ENCODE measurements around the gene ODAD3.
"Not testable (repeated sequence)": the region's sequence is repeated elsewhere in the genome, so short reads cannot be mapped to it uniquely, and the experiment has no call there.

The ODAD3 gene

DNA sequence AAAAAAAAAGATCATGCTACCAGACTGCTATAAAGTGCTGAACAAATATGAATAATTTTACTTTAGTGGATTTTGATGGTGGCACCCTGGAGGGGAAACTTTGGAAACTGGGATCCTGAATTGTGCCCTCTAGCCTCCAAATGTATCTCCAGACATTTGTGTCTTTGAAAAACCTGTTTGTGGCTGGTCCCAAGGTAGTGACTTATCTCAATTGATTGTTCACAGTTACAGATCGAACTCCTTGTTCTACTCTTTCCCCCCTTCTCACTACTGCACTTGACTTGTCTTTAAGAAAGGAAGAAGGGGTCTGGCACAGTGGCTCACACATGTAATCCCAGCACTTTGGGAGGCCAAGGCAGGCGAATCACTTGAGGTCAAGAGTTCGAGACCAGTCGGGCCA is 26.3 kb downstream of the ODAD3 start:
- Histone ChIP-seq H3K36me3 (replicated peaks; ENCODE audit: low read depth, low read length) (no peaks in the 10 kb centered on the region), H4K20me1 (ENCODE audit: insufficient read depth, low read length) (no peaks in the 10 kb centered on the region), H3K79me2 (ENCODE audit: low read length) (no peaks in the 10 kb centered on the region), H3K4me1 (ENCODE audit: low read length) (no peaks in the 10 kb centered on the region), H3K4me2 (ENCODE audit: low read length) (no peak overlapping the region), H3K9ac (ENCODE audit: low read length) (no peak overlapping the region), H3K27ac (ENCODE audit: low read length) (no peak overlapping the region), H2AFZ (ENCODE audit: low read depth, low read length) (no peak overlapping the region), H3K9me3 (ENCODE audit: insufficient read depth, low read length) (no peaks in the 10 kb centered on the region), H3K27me3 (ENCODE audit: low read depth, low read length) (no peaks in the 10 kb centered on the region), H3K4me3 (ENCODE audit: low read length) (no peak overlapping the region)
- no peak for TF ChIP-seq EZH2phosphoT487 (IDR thresholded peaks at IDR 0.05; ENCODE audit: low read depth)

DNA sequence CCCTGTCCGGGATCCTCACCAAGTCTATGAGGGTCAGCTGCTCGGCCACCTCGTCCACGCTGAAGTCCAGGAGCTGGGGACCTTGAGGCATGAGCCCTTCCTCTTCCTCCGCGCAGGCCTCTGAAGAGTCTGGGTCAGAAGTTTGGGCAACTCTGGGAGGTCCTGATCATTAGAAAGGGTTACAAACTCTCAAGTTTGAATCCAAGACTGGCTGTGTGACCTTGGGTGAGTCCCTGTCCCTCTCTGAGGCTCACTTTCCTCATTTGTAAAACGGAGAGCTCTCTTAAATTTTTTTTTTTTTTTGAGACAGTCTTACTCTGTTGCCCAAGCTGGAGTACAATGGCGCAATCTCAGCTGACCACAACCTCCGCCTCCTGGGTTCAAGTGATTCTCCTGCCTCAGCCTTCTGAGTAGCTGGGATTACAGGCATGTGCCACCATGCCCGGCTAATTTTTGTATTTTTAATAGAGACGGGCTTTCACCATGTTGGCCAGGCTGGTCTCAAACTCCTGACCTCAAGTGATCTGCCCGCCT is 28.2 kb downstream of the ODAD3 start:
- H3K36me3 ChIP-seq (replicated peaks; ENCODE audit: low read depth, low read length); H4K20me1 ChIP-seq (ENCODE audit: insufficient read depth, low read length); H3K4me1 ChIP-seq (ENCODE audit: low read length); H3K9ac ChIP-seq (ENCODE audit: low read length); H3K79me2 ChIP-seq (ENCODE audit: low read length); H3K27ac ChIP-seq (ENCODE audit: low read length); H3K27me3 ChIP-seq (ENCODE audit: low read depth, low read length); H3K4me3 ChIP-seq (ENCODE audit: low read length); H3K4me2 ChIP-seq (ENCODE audit: low read length); H2AFZ ChIP-seq (ENCODE audit: low read depth, low read length); H3K9me3 ChIP-seq (ENCODE audit: insufficient read depth, low read length): not testable (repeated sequence)

DNA sequence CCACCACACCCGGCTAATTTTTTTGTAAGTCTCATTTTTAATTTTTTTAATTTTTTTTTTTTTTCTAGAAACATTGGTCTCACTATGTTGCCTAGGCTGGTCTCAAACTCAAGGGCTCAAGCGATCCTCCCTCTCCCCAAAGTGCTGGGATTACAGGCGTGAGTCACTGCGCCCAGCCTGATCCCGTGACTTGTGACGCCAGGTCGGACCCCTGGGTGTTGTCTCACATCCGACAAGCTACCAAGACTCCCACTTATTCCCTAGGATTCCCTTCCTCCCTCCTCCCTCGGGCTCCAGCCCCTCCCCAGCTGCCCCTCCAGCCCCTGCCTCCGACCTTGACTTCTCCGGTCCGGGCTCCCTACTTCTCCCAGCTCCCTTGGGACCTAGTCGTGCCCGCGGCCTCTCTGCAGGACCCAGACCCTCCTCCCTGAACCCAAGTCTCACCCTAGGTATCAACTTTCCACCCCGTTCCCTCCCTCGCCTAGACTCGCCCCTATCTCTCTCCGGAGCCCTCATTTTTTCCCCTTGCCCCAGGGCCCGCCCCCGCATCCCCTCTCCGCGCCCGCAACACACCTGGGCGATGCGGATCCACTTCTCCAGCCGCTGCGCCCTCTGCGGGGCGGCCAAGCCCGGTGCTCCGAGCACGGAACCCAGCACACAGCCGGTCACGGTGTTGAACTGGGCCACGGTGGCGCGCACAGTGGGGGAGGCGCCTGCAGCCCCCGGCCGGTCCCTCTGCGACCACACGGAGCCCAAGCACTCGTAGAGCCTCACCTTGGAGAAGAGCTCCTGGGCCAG is 28.9 kb downstream of the ODAD3 start:
- no peak overlapping the region for H3K27ac ChIP-seq (ENCODE audit: low read length)
- TF ChIP-seq EZH2phosphoT487 (IDR thresholded peaks at IDR 0.05; ENCODE audit: low read depth): no peak
- TF ChIP-seq, protein P1, sequence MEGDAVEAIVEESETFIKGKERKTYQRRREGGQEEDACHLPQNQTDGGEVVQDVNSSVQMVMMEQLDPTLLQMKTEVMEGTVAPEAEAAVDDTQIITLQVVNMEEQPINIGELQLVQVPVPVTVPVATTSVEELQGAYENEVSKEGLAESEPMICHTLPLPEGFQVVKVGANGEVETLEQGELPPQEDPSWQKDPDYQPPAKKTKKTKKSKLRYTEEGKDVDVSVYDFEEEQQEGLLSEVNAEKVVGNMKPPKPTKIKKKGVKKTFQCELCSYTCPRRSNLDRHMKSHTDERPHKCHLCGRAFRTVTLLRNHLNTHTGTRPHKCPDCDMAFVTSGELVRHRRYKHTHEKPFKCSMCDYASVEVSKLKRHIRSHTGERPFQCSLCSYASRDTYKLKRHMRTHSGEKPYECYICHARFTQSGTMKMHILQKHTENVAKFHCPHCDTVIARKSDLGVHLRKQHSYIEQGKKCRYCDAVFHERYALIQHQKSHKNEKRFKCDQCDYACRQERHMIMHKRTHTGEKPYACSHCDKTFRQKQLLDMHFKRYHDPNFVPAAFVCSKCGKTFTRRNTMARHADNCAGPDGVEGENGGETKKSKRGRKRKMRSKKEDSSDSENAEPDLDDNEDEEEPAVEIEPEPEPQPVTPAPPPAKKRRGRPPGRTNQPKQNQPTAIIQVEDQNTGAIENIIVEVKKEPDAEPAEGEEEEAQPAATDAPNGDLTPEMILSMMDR (IDR thresholded peaks at IDR 0.05; ENCODE audit: low read depth, low read length): peak; percentile 14; the same call in 1 of the 2 replicates
- H3K4me1 ChIP-seq (ENCODE audit: low read length): no peaks in the 10 kb centered on the region
- no peaks in the 10 kb centered on the region for H3K9me3 ChIP-seq (ENCODE audit: insufficient read depth, low read length)
- H3K4me3 ChIP-seq (ENCODE audit: low read length): no peak overlapping the region
- no peaks in the 10 kb centered on the region for H3K79me2 ChIP-seq (ENCODE audit: low read length)
- no peaks in the 10 kb centered on the region for H4K20me1 ChIP-seq (ENCODE audit: insufficient read depth, low read length)
- 0 out of 2 replicates have a peak overlapping the region, but pooled peaks have one; percentile 6 for H3K4me2 ChIP-seq (ENCODE audit: low read length)
- no peaks in the 10 kb centered on the region for H3K27me3 ChIP-seq (ENCODE audit: low read depth, low read length)
- no peak overlapping the region for H2AFZ ChIP-seq (ENCODE audit: low read depth, low read length)
- H3K36me3 ChIP-seq (replicated peaks; ENCODE audit: low read depth, low read length): no peaks in the 10 kb centered on the region
- H3K9ac ChIP-seq (ENCODE audit: low read length): no peak overlapping the region

DNA sequence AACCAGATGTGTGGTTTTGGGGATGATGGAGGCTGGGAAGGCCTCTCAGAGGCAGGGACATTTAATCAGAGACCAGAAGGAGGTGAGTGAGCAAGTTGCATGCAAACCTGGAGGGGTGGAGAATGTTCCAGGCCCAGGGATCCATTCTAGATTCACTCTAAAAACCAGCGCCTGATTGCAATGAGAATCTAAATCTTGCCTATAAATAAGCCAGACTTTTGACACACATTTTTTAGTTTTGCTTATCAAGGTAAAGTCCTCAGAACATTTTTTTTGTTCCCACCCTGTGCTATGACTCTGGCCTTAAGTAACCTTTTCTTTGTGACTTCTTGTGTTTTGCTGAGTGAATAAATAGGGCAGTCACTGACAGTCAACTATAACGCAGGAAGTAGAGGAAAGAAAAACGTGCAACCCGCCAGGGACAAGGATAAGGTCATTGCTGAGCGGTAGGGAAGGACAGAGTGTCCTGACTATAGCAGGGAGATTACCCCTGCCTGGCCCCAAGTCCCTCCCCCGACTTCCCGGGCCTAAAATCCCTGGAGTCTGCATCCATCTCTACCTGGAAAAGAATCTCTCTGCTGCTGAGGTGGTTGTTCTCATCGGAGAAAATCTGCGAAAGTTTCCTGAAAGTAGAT is 30.2 kb downstream of the ODAD3 start:
- H3K9me3 ChIP-seq (ENCODE audit: insufficient read depth, low read length): no peaks in the 10 kb centered on the region
- H3K27me3 ChIP-seq (ENCODE audit: low read depth, low read length): no peaks in the 10 kb centered on the region
- H3K27ac ChIP-seq (ENCODE audit: low read length): no peak overlapping the region
- no peaks in the 10 kb centered on the region for H3K36me3 ChIP-seq (replicated peaks; ENCODE audit: low read depth, low read length)
- no peak overlapping the region for H3K9ac ChIP-seq (ENCODE audit: low read length)
- no peak overlapping the region for H2AFZ ChIP-seq (ENCODE audit: low read depth, low read length)
- no peak overlapping the region for H3K4me2 ChIP-seq (ENCODE audit: low read length)
- no peaks in the 10 kb centered on the region for H3K4me1 ChIP-seq (ENCODE audit: low read length)
- no peaks in the 10 kb centered on the region for H3K79me2 ChIP-seq (ENCODE audit: low read length)
- H3K4me3 ChIP-seq (ENCODE audit: low read length): no peak overlapping the region
- H4K20me1 ChIP-seq (ENCODE audit: insufficient read depth, low read length): no peaks in the 10 kb centered on the region
- TF ChIP-seq, protein P1 (IDR thresholded peaks at IDR 0.05; ENCODE audit: low read depth, low read length): no peak
- TF ChIP-seq EZH2phosphoT487 (IDR thresholded peaks at IDR 0.05; ENCODE audit: low read depth): no peak

Data from OCI-LY3 (cell line).